ENCODE data around the gene NHS. TPM values are rescaled to one million over a fixed set of nuclear protein-coding genes. Genes with fewer than 3 reads are reported as not detected.

NHS gene
- polyA plus RNA-seq, 2 of the 4 experiments (the other 2 are of a cell fraction) = 3.6 to 5.0 TPM

DNA sequence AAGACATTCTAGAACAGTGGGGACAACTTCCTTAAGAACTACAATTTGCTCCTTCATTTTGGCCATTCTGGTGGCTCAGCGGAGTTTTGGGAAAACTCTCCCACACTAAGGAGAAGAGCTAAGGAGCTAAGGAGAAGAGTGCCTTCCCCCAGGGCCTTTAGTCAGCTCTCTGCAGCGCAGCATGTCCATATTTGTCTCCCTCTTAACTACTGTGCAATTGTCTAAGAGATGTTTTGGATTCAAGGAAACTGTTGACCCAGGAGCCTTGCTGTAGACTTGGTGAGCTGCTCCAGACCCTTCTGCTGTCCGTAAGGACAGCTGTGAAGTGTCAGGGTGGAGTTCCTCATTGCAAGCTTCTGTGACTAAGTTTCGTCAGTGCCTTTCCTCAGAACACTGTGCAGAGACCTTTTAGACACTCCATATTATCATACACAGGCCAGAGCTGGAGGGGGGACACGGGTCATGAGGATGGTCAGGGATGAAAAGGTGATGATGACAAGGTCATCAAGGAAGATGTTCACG, 179.0 kb downstream of the NHS start:
- WGBS (ENCODE audit: missing lambda C conversion rate) = 79% methylated on average over 6 of the region's 6 CpGs
- H3K4me3 ChIP-seq = no peak overlapping the region
- H3K4me1 ChIP-seq = peaks cover 27% of the 10 kb centered on the region
- POLR2A ChIA-PET = no interaction called here
- ATAC-seq = no peak
- CTCF ChIA-PET = interaction anchor here (1.2 to 2.7 kb wide), 4 partner anchors 12 to 312 kb away, joined by 3 to 10 read pairs (median 4); no protein-coding TSS in a partner anchor
- H3K9me3 ChIP-seq = no peaks in the 10 kb centered on the region
- no peak for FAIRE-seq
- H3K27ac ChIP-seq = peak overlapping the region; percentile 50 to 78; a peak in 5 of 6 replicates
- DNase-seq (ENCODE audit: low read depth in 1 of 2, low spot score in 1 of 2) = no peak
- TF ChIP-seq, protein P1, sequence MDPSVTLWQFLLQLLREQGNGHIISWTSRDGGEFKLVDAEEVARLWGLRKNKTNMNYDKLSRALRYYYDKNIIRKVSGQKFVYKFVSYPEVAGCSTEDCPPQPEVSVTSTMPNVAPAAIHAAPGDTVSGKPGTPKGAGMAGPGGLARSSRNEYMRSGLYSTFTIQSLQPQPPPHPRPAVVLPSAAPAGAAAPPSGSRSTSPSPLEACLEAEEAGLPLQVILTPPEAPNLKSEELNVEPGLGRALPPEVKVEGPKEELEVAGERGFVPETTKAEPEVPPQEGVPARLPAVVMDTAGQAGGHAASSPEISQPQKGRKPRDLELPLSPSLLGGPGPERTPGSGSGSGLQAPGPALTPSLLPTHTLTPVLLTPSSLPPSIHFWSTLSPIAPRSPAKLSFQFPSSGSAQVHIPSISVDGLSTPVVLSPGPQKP (IDR thresholded peaks at IDR 0.05; ENCODE audit: low read depth, low read length) = no peak
- TF ChIP-seq, protein P2, sequence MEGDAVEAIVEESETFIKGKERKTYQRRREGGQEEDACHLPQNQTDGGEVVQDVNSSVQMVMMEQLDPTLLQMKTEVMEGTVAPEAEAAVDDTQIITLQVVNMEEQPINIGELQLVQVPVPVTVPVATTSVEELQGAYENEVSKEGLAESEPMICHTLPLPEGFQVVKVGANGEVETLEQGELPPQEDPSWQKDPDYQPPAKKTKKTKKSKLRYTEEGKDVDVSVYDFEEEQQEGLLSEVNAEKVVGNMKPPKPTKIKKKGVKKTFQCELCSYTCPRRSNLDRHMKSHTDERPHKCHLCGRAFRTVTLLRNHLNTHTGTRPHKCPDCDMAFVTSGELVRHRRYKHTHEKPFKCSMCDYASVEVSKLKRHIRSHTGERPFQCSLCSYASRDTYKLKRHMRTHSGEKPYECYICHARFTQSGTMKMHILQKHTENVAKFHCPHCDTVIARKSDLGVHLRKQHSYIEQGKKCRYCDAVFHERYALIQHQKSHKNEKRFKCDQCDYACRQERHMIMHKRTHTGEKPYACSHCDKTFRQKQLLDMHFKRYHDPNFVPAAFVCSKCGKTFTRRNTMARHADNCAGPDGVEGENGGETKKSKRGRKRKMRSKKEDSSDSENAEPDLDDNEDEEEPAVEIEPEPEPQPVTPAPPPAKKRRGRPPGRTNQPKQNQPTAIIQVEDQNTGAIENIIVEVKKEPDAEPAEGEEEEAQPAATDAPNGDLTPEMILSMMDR (IDR thresholded peaks at IDR 0.05) = no peak
- TF ChIP-seq HOXA7 (CRISPR knock-in tag; IDR thresholded peaks at IDR 0.05) = no peak
- TF ChIP-seq ZSCAN20 (CRISPR knock-in tag; IDR thresholded peaks at IDR 0.05) = no peak
- no peak for TF ChIP-seq PHF8 (IDR thresholded peaks at IDR 0.05; ENCODE audit: borderline replicate concordance, low read depth)
- H3K4me2 ChIP-seq = peak overlapping the region; percentile 53

DNA sequence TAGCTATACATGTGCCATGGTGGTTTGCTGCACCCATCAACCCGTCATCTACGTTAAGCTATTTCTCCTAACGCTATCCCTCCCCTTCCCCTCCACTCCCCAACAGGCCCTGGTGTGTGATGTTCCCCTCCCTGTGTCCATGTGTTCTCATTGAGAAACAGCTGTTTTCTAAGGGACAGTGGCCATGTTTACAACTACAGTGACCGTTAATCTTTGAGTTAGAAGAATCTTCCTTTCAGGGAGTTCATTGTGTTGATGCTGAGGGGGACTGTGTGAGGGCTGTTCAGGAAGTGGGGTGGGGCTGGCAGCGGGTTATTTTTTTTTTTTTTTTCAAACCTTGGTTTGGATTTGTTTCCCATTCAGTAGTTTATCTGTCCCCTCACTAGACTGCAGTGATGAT, 179.9 kb downstream of the NHS start:
- 87% methylated on average over 5 of the region's 5 CpGs for WGBS (ENCODE audit: missing lambda C conversion rate)
- no peak overlapping the region for H3K4me2 ChIP-seq
- peaks cover 35% of the 10 kb centered on the region for H3K4me1 ChIP-seq
- TF ChIP-seq POLR2AphosphoS2 (conservative IDR thresholded peaks at IDR 0.05; ENCODE audit: low read length) (no peak), RARB (CRISPR knock-in tag; IDR thresholded peaks at IDR 0.05) (no peak), FOSL2 (IDR thresholded peaks at IDR 0.05) (no peak), FOSL2 (CRISPR knock-in tag; IDR thresholded peaks at IDR 0.05) (no peak)
- no peak for ATAC-seq
- no peak overlapping the region for H3K4me3 ChIP-seq
- ChIA-PET POLR2A (no interaction called here), CTCF (interaction anchor here (1.4 to 2.7 kb wide), 2 partner anchors 11 to 36 kb away, joined by 3 to 10 read pairs; no protein-coding TSS in a partner anchor)
- H3K9me3 ChIP-seq = no peaks in the 10 kb centered on the region
- H3K27ac ChIP-seq = peak overlapping the region in 1 of 2 experiments; percentile 46; a peak in 1 of 6 replicates
- FAIRE-seq = no peak
- no peak for DNase-seq (ENCODE audit: low read depth in 1 of 2, low spot score in 1 of 2)

DNA sequence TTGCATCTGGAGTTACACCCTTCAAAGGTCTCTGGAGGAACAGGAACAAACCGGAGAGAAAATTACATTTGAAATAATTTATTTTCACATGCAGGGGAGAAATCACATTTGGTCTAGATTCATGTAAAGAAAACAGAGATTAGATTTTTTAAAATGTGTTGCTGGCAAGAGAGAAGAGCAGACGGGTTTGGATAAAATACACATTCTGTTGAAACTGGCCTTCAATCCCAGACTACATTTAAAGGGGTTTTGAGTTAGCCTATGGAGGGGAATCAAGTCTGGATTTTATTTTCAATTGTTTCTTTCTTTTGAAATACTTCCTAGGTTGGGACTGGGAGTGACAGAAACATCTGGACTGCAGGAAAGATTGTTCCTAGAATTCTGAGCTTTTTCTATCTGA, 180.8 kb downstream of the NHS start:
- Histone ChIP-seq H3K9me3 (no peaks in the 10 kb centered on the region), H3K4me2 (no peak overlapping the region), H3K4me3 (no peak overlapping the region), H3K4me1 (peaks cover 43% of the 10 kb centered on the region), H3K27ac (peak overlapping the region in 1 of 2 experiments; percentile 46; a peak in 1 of 6 replicates)
- POLR2A ChIA-PET = no interaction called here
- FAIRE-seq (no peak), DNase-seq (ENCODE audit: low read depth in 1 of 2, low spot score in 1 of 2) (no peak), ATAC-seq (no peak)
- no peak for TF ChIP-seq ESRRA (IDR thresholded peaks at IDR 0.05; ENCODE audit: borderline replicate concordance, low read length)
- no peak for TF ChIP-seq ZNF302 (CRISPR knock-in tag; IDR thresholded peaks at IDR 0.05)
- no peak for TF ChIP-seq FOXS1 (CRISPR knock-in tag; IDR thresholded peaks at IDR 0.05)
- TF ChIP-seq HOXB13 (CRISPR knock-in tag; IDR thresholded peaks at IDR 0.05; ENCODE audit: low read depth) = no peak
- no peak for TF ChIP-seq EHF (CRISPR knock-in tag; IDR thresholded peaks at IDR 0.05)
- no peak for TF ChIP-seq NPAS2 (CRISPR knock-in tag; IDR thresholded peaks at IDR 0.05; ENCODE audit: borderline replicate concordance)
- TF ChIP-seq ZSCAN20 (CRISPR knock-in tag; IDR thresholded peaks at IDR 0.05) = no peak
- TF ChIP-seq, protein P2 (IDR thresholded peaks at IDR 0.05) = no peak
- TF ChIP-seq, protein P3, sequence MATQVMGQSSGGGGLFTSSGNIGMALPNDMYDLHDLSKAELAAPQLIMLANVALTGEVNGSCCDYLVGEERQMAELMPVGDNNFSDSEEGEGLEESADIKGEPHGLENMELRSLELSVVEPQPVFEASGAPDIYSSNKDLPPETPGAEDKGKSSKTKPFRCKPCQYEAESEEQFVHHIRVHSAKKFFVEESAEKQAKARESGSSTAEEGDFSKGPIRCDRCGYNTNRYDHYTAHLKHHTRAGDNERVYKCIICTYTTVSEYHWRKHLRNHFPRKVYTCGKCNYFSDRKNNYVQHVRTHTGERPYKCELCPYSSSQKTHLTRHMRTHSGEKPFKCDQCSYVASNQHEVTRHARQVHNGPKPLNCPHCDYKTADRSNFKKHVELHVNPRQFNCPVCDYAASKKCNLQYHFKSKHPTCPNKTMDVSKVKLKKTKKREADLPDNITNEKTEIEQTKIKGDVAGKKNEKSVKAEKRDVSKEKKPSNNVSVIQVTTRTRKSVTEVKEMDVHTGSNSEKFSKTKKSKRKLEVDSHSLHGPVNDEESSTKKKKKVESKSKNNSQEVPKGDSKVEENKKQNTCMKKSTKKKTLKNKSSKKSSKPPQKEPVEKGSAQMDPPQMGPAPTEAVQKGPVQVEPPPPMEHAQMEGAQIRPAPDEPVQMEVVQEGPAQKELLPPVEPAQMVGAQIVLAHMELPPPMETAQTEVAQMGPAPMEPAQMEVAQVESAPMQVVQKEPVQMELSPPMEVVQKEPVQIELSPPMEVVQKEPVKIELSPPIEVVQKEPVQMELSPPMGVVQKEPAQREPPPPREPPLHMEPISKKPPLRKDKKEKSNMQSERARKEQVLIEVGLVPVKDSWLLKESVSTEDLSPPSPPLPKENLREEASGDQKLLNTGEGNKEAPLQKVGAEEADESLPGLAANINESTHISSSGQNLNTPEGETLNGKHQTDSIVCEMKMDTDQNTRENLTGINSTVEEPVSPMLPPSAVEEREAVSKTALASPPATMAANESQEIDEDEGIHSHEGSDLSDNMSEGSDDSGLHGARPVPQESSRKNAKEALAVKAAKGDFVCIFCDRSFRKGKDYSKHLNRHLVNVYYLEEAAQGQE (IDR thresholded peaks at IDR 0.05) = no peak
- TF ChIP-seq SMC3 (IDR thresholded peaks at IDR 0.05) = no peak
- no peak for TF ChIP-seq POLR2A (IDR thresholded peaks at IDR 0.05; ENCODE audit: low read length)
- TF ChIP-seq CHD4 (IDR thresholded peaks at IDR 0.05; ENCODE audit: borderline replicate concordance) = no peak
- no peak for TF ChIP-seq ZFP36 (IDR thresholded peaks at IDR 0.05; ENCODE audit: borderline replicate concordance, partially characterized antibody)
- TF ChIP-seq, protein P4, sequence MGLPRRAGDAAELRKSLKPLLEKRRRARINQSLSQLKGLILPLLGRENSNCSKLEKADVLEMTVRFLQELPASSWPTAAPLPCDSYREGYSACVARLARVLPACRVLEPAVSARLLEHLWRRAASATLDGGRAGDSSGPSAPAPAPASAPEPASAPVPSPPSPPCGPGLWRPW (IDR thresholded peaks at IDR 0.05) = no peak
- no peak for TF ChIP-seq MAFK (IDR thresholded peaks at IDR 0.05; ENCODE audit: partially characterized antibody)
- no peak for TF ChIP-seq RFX5 (IDR thresholded peaks at IDR 0.05)
- CTCF ChIA-PET = interaction anchor here (1.0 to 1.4 kb wide), 2 partner anchors 10 to 36 kb away, joined by 3 to 4 read pairs; no protein-coding TSS in a partner anchor
- 70% methylated on average over 2 of the region's 2 CpGs for WGBS (ENCODE audit: missing lambda C conversion rate)

All from A549 (cell line).